Spinal cord (tissue), 10 donors: ENCODE data around the gene AQP10. TPM values are rescaled to one million over a fixed set of nuclear protein-coding genes. Genes with fewer than 3 reads are reported as not detected.
"Not testable (repeated sequence)": the region's sequence is repeated elsewhere in the genome, so short reads cannot be mapped to it uniquely, and the experiment has no call there.

ENCODE experiments used
- DNase-seq, 6 donors: peaks; one replicate each; pipeline versions ENCODE4 v3.0.0 to v3.0.0-alpha.2; 2013 to 2015; ENCODE audit warnings: low spot score in 6 of 6, low read depth in 4 of 6
- H3K27ac ChIP-seq: one replicate; pipeline ENCODE4 v1.5.1; 2013; ENCODE audit warnings: low read depth, low read length, control low read depth
- H3K27me3 ChIP-seq: one replicate; pipeline ENCODE4 v1.6.1; 2013; ENCODE audit warnings: low read length; ENCODE audit not compliant: control insufficient read depth, insufficient read depth
- H3K36me3 ChIP-seq: one replicate; pipeline ENCODE4 v1.6.1; 2013; ENCODE audit warnings: low read length; ENCODE audit not compliant: control insufficient read depth, insufficient read depth
- H3K4me1 ChIP-seq: one replicate; pipeline ENCODE4 v1.6.1; 2013; ENCODE audit warnings: low read length; ENCODE audit not compliant: control insufficient read depth, insufficient read depth
- H3K4me3 ChIP-seq: one replicate; pipeline ENCODE4 v1.5.1; 2013; ENCODE audit warnings: low read depth, low read length, control low read depth
- H3K9me3 ChIP-seq: one replicate; pipeline ENCODE4 v1.6.1; 2013; ENCODE audit warnings: low read length; ENCODE audit not compliant: control insufficient read depth, insufficient read depth
- WGBS: methylation state at CpG from one replicate; pipeline ENCODE4 v1.1.5; 2013; ENCODE audit warnings: missing lambda C conversion rate; ENCODE audit not compliant: insufficient coverage; 5-methylcytosine and 5-hydroxymethylcytosine counted together
- long read RNA-seq, 4 donors: transcript quantifications; one replicate each; lab custom pipeline, GENCODE V29; 2026
- polyA plus RNA-seq, 2 donors: library from polyadenylated mRNA; unstranded; fragments of 120-200 nt; gene quantifications; one replicate each; pipeline ENCODE4 v1.2.1, GENCODE V29; 2013; ENCODE audit not compliant: insufficient read length in 2 of 2
- total RNA-seq, 2 donors: library from RNA; depleted of rRNA in 1 of 2; stranded (reverse); fragments of 120-200 nt in 1 of 2; fragments of >200 nt in 1 of 2; gene quantifications; one replicate each; pipeline versions ENCODE4 v1.2.3 to v1.2.4, GENCODE V29; 2013 to 2014
- donor health status: healthy.

Gene AQP10, protein sequence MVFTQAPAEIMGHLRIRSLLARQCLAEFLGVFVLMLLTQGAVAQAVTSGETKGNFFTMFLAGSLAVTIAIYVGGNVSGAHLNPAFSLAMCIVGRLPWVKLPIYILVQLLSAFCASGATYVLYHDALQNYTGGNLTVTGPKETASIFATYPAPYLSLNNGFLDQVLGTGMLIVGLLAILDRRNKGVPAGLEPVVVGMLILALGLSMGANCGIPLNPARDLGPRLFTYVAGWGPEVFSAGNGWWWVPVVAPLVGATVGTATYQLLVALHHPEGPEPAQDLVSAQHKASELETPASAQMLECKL
- total RNA-seq: under 1 TPM in 1 of 2 donors, not detected in 1; 0.30 TPM
- not detected for polyA plus RNA-seq
- long read RNA-seq, donor 1: 0 reads
- long read RNA-seq, donor 2: 0 reads
- long read RNA-seq, donor 3: 0 reads
- long read RNA-seq, donor 4: 0 reads

GRCh38 chr1:154320882-154321608, at the start of gene AQP10:
AQP10 (plus strand) TSS chr1:154321093; CDS start chr1:154321156, 63 bp downstream.
- Histone ChIP-seq H3K27ac (no peak within 1 kb of the TSS), H3K36me3 (no peaks in the 10 kb centered on the region), H3K4me3 (no peak within 1 kb of the TSS), H3K9me3 (peaks cover 2% of the 10 kb centered on the region), H3K27me3 (no peaks in the 10 kb centered on the region), H3K4me1 (peaks cover 16% of the 10 kb centered on the region)
- no peak for DNase-seq
- WGBS: 60% methylated on average over 2 of the region's 9 CpGs

DNA sequence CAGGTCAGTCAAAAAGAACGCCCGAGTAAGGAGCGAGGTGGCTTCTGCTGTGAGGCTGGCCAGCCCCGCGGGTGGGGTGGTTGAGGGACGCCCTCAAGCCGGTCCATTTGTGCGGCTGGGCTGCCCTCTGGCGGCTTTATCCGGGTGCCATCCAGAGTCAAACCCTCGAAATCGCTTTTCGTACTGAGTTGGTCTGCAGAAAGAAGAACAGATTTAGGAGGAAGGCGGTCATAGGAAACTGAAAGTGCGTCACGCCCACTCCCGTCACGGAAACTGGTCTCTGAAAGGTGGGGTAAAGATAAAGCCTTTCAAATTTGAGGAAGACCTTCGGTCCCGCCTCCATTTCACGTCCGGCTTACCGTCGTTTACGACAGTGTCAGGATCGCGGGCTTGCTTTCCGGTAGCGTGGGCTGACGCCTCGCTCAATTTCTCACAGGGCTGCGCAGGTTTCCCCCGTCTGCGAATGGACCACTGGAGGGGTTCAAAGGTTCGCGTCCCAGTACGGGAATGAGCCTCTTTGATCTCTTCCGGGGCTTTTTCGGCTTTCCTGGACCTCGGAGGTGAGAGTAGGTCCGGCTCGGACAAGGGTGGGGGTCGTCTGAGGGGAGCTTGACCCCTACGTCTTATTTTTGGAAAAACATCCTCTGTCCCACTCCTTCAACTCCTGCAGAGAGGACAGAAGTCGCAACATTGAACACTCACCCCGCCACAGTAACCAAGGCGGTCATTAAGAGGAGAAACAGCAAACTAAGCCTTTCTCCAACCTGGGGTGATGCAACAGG, 48.5 kb upstream of the AQP10 start, which contains the start of gene HAX1:
Gene HAX1 (plus strand): TSS at position 413 of the 782 bp plus-strand sequence. CDS start 95 bp downstream, at position 508.
- peaks cover 16% of the 10 kb centered on the region for H3K4me1 ChIP-seq
- peak; percentile 89 to 99 (median 93) for DNase-seq
- peak within 1 kb of the TSS; percentile 78 for H3K27ac ChIP-seq
- peak within 1 kb of the TSS; percentile 60 for H3K4me3 ChIP-seq
- under 1% methylated on average over 40 of the region's 47 CpGs for WGBS
- H3K9me3 ChIP-seq: no peaks in the 10 kb centered on the region
- peaks cover 50% of the 10 kb centered on the region for H3K36me3 ChIP-seq
- no peaks in the 10 kb centered on the region for H3K27me3 ChIP-seq

DNA sequence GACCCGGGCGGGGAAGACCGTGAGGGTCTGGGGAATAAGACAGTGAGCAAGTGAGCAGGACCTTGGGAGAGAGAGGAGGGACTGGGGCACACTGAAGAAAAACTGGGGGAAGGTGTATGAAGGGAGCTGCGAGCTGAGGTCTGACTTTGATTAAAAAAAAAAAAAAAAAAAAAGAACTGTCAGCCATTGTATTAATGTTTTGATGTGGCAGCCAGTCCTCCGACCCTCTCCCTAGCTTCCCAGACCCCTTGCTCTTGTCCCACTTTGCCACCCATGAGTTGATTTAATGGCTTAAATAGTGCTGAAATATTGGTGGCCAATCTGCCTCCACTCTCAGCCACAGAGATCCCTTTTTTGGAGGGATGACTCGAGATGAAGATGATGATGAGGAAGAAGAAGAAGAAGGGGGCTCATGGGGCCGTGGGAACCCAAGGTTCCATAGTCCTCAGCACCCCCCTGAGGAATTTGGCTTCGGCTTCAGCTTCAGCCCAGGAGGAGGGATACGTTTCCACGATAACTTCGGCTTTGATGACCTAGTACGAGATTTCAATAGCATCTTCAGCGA, 47.8 kb upstream of the AQP10 start:
- H3K36me3 ChIP-seq: peaks cover 43% of the 10 kb centered on the region
- no peaks in the 10 kb centered on the region for H3K9me3 ChIP-seq
- H3K4me3 ChIP-seq: peak overlapping the region; percentile 60
- H3K27ac ChIP-seq: peak overlapping the region; percentile 78
- DNase-seq: no peak
- peaks cover 16% of the 10 kb centered on the region for H3K4me1 ChIP-seq
- 58% methylated on average over 10 of the region's 13 CpGs for WGBS
- H3K27me3 ChIP-seq: no peaks in the 10 kb centered on the region

DNA sequence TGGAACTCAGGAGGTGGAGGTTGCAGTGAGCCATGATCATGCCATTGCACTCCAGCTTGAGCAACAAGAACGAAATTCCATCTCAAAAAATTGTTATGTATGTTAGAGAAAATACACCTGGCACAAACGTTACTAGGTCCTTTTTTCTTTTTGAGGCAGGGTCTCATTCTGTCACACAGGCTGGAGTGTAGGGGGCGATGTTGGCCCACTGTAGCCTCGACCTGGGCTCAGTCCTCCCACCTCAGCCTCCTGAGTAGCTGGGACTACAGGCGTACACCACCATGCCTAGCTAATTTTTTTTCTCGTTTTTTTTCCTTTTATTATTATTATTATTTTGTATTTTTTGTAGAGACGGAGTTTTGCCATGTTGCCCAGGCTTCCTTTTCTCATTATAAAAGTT, 44.1 kb upstream of the AQP10 start:
- H3K4me3 ChIP-seq: no peak overlapping the region
- no peak for DNase-seq
- H3K4me1 ChIP-seq: peaks cover 12% of the 10 kb centered on the region
- no CpG with 5 or more reads among the region's 7 CpGs for WGBS
- peaks cover 21% of the 10 kb centered on the region for H3K36me3 ChIP-seq
- no peaks in the 10 kb centered on the region for H3K27me3 ChIP-seq
- H3K27ac ChIP-seq: no peak overlapping the region
- H3K9me3 ChIP-seq: no peaks in the 10 kb centered on the region

DNA sequence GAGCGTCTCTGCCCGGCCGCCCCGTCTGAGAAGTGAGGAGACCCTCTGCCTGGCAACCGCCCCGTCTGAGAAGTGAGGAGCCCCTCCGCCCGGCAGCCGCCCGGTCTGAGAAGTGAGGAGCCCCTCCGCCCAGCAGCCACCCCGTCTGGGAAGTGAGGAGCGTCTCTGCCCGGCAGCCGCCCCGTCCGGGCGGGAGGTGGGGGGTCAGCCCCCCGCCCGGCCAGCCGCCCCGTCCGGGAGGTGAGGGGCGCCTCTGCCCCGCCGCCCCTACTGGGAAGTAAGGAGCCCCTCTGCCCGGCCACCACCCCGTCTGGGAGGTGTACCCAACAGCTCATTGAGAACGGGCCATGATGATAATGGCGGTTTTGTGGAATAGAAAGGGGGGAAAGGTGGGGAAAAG, 33.3 kb upstream of the AQP10 start:
- no CpG with 5 or more reads among the region's 30 CpGs for WGBS
- DNase-seq, H3K4me3 ChIP-seq, H3K4me1 ChIP-seq, H3K9me3 ChIP-seq, H3K27ac ChIP-seq, H3K36me3 ChIP-seq, H3K27me3 ChIP-seq: not testable (repeated sequence)

DNA sequence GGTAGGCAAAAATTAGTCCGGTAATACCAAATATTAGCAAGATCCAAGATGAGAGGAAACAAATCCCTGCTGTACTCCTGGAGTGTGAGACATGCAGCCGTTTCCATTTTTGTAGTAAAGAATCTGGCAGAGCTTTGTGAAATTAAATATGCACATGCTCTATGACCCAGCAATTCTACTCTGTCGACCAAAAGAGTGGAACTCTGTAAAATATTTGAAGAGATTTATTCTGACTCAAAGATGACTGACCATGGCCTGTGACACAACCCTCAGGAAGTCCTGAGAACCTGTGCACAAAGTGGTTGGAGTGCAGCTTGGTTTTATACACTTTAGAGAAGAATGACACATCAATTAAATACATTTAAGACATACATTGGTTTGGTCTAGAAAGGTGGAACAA, 32.2 kb upstream of the AQP10 start:
- no peak for DNase-seq
- no peaks in the 10 kb centered on the region for H3K4me1 ChIP-seq
- H3K27me3 ChIP-seq: no peaks in the 10 kb centered on the region
- WGBS: no CpG with 5 or more reads among the region's 3 CpGs
- H3K4me3 ChIP-seq: no peak overlapping the region
- no peaks in the 10 kb centered on the region for H3K9me3 ChIP-seq
- no peak overlapping the region for H3K27ac ChIP-seq
- no peaks in the 10 kb centered on the region for H3K36me3 ChIP-seq

DNA sequence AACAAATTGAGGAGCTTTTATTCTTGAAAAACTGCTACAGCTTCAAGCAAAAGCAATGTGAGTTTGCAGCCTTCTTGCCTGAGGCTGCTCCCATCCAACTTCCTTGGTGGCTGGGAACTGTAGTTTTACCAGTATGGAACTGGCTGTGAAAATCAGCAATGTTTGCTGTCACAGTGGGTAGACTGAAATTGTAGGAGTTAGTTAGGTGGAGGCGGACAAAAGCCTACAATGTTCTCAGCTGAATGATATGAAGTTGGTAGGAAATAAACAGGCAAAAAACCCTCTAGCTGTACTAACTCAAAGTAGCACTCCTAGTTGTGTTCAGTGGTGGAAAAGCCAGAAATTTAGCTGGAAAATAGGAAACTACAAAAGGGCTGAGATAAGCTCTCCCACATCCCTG, 30.0 kb upstream of the AQP10 start:
- H3K36me3 ChIP-seq: no peaks in the 10 kb centered on the region
- 100% methylated on average over 1 of the region's 1 CpG for WGBS

DNA sequence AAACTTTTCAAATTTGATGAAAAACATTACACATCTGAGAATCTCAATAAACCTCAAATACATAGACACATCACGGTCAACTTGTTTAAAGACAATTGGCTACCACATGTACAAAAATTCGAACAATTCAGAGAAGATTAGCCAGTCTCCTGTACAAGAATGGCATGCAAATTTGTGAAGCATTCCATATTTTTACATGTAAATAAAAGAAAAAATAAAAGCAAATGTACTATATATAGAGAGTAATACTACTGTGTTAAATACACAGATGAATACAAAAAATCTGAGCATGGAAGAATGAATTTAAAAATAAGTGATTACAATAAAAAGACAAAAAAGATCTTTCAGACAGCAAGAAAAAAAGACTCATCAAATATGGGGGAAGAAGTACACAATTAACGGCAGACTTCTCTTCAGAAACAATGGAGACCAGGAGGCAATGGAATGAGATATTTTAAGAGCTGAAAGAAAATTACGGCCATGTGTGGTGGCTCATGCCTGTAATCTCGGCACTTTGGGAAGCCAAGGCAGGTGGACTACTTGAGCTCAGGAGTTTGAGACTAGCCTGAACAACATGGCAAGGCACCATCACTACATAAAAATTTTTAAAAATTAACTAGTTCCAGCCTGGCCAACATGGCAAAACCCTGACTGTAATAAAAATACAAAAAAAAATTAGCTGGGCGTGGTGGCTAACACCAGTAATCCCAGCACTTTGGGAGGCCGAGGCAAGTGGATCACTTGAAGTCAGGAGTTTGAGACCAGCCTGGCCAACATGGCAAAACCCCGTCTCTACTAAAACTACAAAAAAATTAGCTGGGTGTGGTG, 25.3 kb upstream of the AQP10 start:
- no peak for DNase-seq
- no peaks in the 10 kb centered on the region for H3K27me3 ChIP-seq
- no peak overlapping the region for H3K27ac ChIP-seq
- no peaks in the 10 kb centered on the region for H3K9me3 ChIP-seq
- H3K4me1 ChIP-seq: no peaks in the 10 kb centered on the region
- no peak overlapping the region for H3K4me3 ChIP-seq
- 76% methylated on average over 2 of the region's 8 CpGs for WGBS
- no peaks in the 10 kb centered on the region for H3K36me3 ChIP-seq

More for the DNA sequence above, 30.0 kb upstream of the AQP10 start:
- H3K27me3 ChIP-seq: no peaks in the 10 kb centered on the region
- H3K27ac ChIP-seq: no peak overlapping the region
- no peak for DNase-seq
- no peaks in the 10 kb centered on the region for H3K4me1 ChIP-seq
- H3K4me3 ChIP-seq: no peak overlapping the region
- H3K9me3 ChIP-seq: no peaks in the 10 kb centered on the region
